Vagina (tissue), 2 donors: Measurements from ENCODE around the gene HSPA1B. TPM values are rescaled to one million over a fixed set of nuclear protein-coding genes. Genes with fewer than 3 reads are reported as not detected.

Experiments used
- DNase-seq, 2 donors: peaks; one replicate each; pipeline ENCODE4 v3.0.0-alpha.2; 2017; ENCODE audit errors: extremely low spot score in 2 of 2
- H3K27ac ChIP-seq: fragments of 200-600 bp; sonication (generic); one replicate; pipeline ENCODE4 v1.5.1; 2019
- H3K27me3 ChIP-seq: fragments of 200-600 bp; sonication (generic); one replicate; pipeline ENCODE4 v1.5.1; 2019
- H3K36me3 ChIP-seq, 2 donors: fragments of 200-600 bp; sonication (generic); one replicate each; pipeline ENCODE4 v1.5.1; 2017 to 2019
- H3K4me1 ChIP-seq: fragments of 200-600 bp; sonication (generic); one replicate; pipeline ENCODE4 v1.5.1; 2019
- H3K4me3 ChIP-seq, 2 donors: fragments of 200-600 bp; sonication (generic); 1 replicate in 1 of 2; 2 replicates in 1 of 2; pipeline ENCODE4 v1.5.1; 2016 to 2019
- H3K9me3 ChIP-seq: fragments of 200-600 bp; sonication (generic); one replicate; pipeline ENCODE4 v1.5.1; 2019
- POLR2A ChIP-seq, 2 donors: fragments of 450-650 bp; IDR thresholded peaks; one replicate each; pipeline ENCODE4 v1.6.1; 2017; ENCODE audit warnings: antibody characterized with exemption in 2 of 2, mild to moderate bottlenecking in 2 of 2, moderate library complexity in 2 of 2
- POLR2AphosphoS5 ChIP-seq, 2 donors: sonication (generic); formaldehyde crosslinking; IDR thresholded peaks; one replicate each; pipeline ENCODE4 v1.9.0; 2017; ENCODE audit warnings: antibody characterized with exemption in 2 of 2, mild to moderate bottlenecking in 2 of 2, low read depth in 1 of 2; ENCODE audit not compliant: insufficient read depth in 1 of 2
- intact Hi-C: fragments of 100-400 bp; cut with DNase I; formaldehyde crosslinking; loops from one replicate; pipeline ENCODE4 v1.15.1; 2023
- total RNA-seq: library from RNA; depleted of rRNA; stranded (reverse); fragments of >200 nt; gene quantifications from one replicate; pipeline ENCODE4 v1.2.3, GENCODE V29; 2016
- TF ChIP-seq, protein P1 (sequence below), 3 experiments: fragments of 450-650 bp in 2 of 3; fragments of 200-600 bp in 1 of 3; sonication (generic) in 1 of 3; IDR thresholded peaks; one replicate each; pipeline ENCODE4 v1.5.1; 2017 to 2019; ENCODE audit warnings: antibody characterized with exemption in 3 of 3, mild to moderate bottlenecking in 2 of 3, moderate library complexity in 2 of 3

The HSPA1B gene
- total RNA-seq, 1 donor from 2014 or later, result 466 TPM

DNA sequence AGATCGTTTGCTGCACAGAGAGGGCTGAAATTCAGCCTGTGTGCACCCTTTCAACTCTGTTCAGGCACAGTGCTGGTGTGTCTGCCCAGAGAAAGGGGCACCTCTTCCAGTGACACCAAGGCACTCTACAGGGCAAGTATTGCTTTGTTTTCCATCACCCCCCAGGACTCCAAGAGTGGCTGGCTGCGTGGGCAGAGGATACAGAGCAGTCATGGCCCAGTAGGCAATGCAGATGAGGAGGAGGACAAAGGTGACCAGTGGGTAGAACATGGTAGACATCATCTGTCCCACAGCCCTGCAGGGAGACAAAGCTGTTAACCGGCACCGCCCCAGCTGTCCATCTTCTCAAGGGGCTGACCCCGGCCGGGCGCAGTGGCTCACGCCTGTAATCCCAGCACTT, 41.8 kb downstream of the HSPA1B start:
- H3K9me3 ChIP-seq, result no peaks in the 10 kb centered on the region
- no peak overlapping the region for H3K27ac ChIP-seq
- H3K27me3 ChIP-seq, result no peaks in the 10 kb centered on the region
- H3K36me3 ChIP-seq, result no peaks in the 10 kb centered on the region
- H3K4me1 ChIP-seq, result peaks cover 8% of the 10 kb centered on the region
- intact Hi-C loops, result no loop called here
- H3K4me3 ChIP-seq, result no peak overlapping the region
- TF ChIP-seq POLR2A (IDR thresholded peaks at IDR 0.05) (no peak), POLR2AphosphoS5 (IDR thresholded peaks at IDR 0.05; ENCODE audit: insufficient read depth in 1 of 2, low read depth in 1 of 2) (no peak)
- TF ChIP-seq, protein P1, sequence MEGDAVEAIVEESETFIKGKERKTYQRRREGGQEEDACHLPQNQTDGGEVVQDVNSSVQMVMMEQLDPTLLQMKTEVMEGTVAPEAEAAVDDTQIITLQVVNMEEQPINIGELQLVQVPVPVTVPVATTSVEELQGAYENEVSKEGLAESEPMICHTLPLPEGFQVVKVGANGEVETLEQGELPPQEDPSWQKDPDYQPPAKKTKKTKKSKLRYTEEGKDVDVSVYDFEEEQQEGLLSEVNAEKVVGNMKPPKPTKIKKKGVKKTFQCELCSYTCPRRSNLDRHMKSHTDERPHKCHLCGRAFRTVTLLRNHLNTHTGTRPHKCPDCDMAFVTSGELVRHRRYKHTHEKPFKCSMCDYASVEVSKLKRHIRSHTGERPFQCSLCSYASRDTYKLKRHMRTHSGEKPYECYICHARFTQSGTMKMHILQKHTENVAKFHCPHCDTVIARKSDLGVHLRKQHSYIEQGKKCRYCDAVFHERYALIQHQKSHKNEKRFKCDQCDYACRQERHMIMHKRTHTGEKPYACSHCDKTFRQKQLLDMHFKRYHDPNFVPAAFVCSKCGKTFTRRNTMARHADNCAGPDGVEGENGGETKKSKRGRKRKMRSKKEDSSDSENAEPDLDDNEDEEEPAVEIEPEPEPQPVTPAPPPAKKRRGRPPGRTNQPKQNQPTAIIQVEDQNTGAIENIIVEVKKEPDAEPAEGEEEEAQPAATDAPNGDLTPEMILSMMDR (IDR thresholded peaks at IDR 0.05), result no peak
- DNase-seq, result no peak

DNA sequence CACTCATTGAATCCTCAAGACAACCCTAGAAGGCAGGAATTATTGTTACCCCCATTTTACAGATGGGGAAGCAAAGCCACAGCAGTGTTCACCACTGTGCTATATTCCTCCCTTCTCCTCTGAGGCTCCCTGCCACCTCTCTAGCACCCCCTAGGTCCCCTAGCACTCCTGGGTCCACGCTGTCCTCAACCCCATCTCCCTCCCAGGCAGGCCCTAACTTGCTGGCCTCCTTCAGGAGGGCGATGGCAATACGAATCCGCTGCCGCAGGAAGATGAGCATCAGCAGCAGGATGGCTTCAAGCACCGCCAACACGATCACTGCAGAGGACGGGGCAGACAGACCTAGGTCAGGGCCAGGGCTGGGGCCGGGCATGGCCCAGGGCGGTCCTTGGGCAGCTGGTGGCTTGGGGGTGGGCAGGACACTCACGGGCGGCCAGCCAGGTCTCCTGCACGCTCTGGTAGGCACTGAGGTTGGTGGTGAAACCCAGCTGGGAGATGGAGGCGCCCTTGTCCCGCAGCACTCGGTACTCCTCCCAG, 42.9 kb downstream of the HSPA1B start:
- no peak for DNase-seq
- intact Hi-C loops, result no loop called here
- TF ChIP-seq POLR2AphosphoS5 (IDR thresholded peaks at IDR 0.05; ENCODE audit: insufficient read depth in 1 of 2, low read depth in 1 of 2) (no peak), POLR2A (IDR thresholded peaks at IDR 0.05) (no peak)
- TF ChIP-seq, protein P1 (IDR thresholded peaks at IDR 0.05), result no peak
- Histone ChIP-seq H3K36me3 (no peaks in the 10 kb centered on the region), H3K27me3 (no peaks in the 10 kb centered on the region), H3K4me1 (peaks cover 8% of the 10 kb centered on the region), H3K27ac (peak overlapping the region; percentile 39), H3K9me3 (no peaks in the 10 kb centered on the region), H3K4me3 (no peak overlapping the region)

DNA sequence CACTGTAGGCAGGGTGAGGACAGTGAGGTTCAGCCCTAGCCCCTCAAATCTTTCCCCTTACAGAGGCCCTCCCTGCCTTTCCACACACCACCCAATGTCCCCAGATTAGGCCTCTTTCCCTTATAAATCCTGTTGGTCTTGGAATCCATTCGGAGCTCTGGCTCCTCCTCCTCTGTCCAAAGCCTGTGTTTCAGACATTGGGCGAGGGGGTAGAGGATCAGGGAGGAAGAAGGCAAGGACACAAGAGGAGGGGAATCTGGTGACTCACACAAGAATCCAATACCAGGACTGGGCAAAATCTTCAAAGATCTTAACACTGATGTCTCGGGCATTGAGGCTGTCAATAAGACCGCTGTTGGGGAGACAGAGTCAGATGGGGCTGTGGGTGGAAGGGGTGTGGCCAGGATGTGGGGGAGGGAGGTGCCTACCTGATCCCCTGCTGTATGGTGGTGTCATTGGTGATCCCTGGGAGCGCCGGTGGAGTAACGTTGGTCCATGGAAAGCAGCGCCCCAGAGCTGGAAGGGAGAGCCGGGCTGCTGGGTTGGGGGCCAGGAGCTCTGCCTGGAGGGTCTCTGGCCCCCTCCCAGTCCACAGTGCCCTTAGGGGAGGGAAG, 43.6 kb downstream of the HSPA1B start:
- H3K27me3 ChIP-seq, result no peaks in the 10 kb centered on the region
- H3K27ac ChIP-seq, result peak overlapping the region; percentile 39
- H3K4me3 ChIP-seq, result no peak overlapping the region
- TF ChIP-seq POLR2A (IDR thresholded peaks at IDR 0.05), result no peak
- TF ChIP-seq, protein P1 (IDR thresholded peaks at IDR 0.05), result no peak
- TF ChIP-seq POLR2AphosphoS5 (IDR thresholded peaks at IDR 0.05; ENCODE audit: insufficient read depth in 1 of 2, low read depth in 1 of 2), result no peak
- no peaks in the 10 kb centered on the region for H3K9me3 ChIP-seq
- no peaks in the 10 kb centered on the region for H3K36me3 ChIP-seq
- intact Hi-C loops, result no loop called here
- no peak for DNase-seq
- H3K4me1 ChIP-seq, result peaks cover 8% of the 10 kb centered on the region

DNA sequence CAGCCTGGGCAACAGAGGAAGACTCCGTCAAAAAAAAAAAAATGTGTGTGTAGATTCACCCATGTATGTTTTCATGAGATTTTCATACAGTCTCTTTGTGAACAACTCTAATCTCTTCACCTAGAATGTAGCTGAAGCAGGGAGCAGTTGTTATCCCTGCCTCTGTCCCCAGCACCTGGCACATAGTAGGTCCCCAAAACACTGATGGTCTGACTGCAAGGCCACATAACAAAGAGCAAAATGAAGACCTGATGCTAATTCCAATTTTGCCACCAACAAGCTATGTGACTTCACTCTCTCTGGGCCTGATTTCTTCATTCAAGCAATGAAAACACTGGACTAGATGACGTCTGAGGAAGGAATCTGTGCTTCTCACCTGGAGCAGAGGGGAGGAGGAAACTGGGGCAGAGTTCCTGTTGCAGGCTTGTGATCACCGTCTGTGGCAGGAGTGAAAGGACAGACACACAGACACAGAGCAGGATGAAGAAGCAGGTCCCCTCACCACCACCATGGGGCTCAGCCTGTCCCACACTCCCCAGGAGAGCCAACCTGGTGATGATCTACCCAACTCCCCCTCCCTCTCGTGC, 46.6 kb downstream of the HSPA1B start:
- H3K36me3 ChIP-seq, result no peaks in the 10 kb centered on the region
- peaks cover 8% of the 10 kb centered on the region for H3K4me1 ChIP-seq
- H3K4me3 ChIP-seq, result no peak overlapping the region
- H3K27me3 ChIP-seq, result no peaks in the 10 kb centered on the region
- no peak for TF ChIP-seq POLR2A (IDR thresholded peaks at IDR 0.05)
- TF ChIP-seq, protein P1 (IDR thresholded peaks at IDR 0.05), result no peak
- TF ChIP-seq POLR2AphosphoS5 (IDR thresholded peaks at IDR 0.05; ENCODE audit: insufficient read depth in 1 of 2, low read depth in 1 of 2), result no peak
- no peak for DNase-seq
- H3K27ac ChIP-seq, result no peak overlapping the region
- no peaks in the 10 kb centered on the region for H3K9me3 ChIP-seq
- intact Hi-C loops, result no loop called here
